GM23248 (cell line): ENCODE measurements around the gene DDX60. TPM values are rescaled to one million over a fixed set of nuclear protein-coding genes. Genes with fewer than 3 reads are reported as not detected.
"Not testable (repeated sequence)": the region's sequence is repeated elsewhere in the genome, so short reads cannot be mapped to it uniquely, and the experiment has no call there.

Experiments used
- DNase-seq: peaks from one replicate; pipeline ENCODE4 v3.0.0-alpha.2; 2015
- H2AFZ ChIP-seq: fragments of 200-600 bp; sonication (generic); 2 replicates; pipeline ENCODE4 v1.6.1; 2016; ENCODE audit warnings: antibody characterized with exemption
- H3F3A ChIP-seq: fragments of 200-600 bp; sonication (generic); 2 replicates; pipeline ENCODE4 v1.6.1; 2016; ENCODE audit warnings: mild to moderate bottlenecking, antibody characterized with exemption, mixed run types; ENCODE audit not compliant: insufficient read depth
- H3K27ac ChIP-seq: fragments of 200-600 bp; sonication (generic); 2 replicates; pipeline ENCODE4 v1.5.1; 2016; ENCODE audit warnings: mild to moderate bottlenecking
- H3K27me3 ChIP-seq: fragments of 200-600 bp; sonication (generic); replicated peaks from 2 replicates; pipeline ENCODE4 v1.6.1; 2016; ENCODE audit warnings: mild to moderate bottlenecking; ENCODE audit not compliant: insufficient read depth
- H3K36me3 ChIP-seq: fragments of 200-600 bp; sonication (generic); 2 replicates; pipeline ENCODE4 v1.6.1; 2016; ENCODE audit warnings: low read depth, mild to moderate bottlenecking
- H3K4me1 ChIP-seq: fragments of 200-600 bp; sonication (generic); 2 replicates; pipeline ENCODE4 v1.6.1; 2016; ENCODE audit warnings: mild to moderate bottlenecking; ENCODE audit not compliant: insufficient read depth
- H3K4me2 ChIP-seq: fragments of 200-600 bp; sonication (generic); one replicate; pipeline ENCODE4 v1.6.1; 2016; ENCODE audit warnings: mild to moderate bottlenecking; ENCODE audit not compliant: unreplicated experiment
- H3K4me3 ChIP-seq: fragments of 200-600 bp; sonication (generic); 2 replicates; pipeline ENCODE4 v1.5.1; 2016; ENCODE audit warnings: mild to moderate bottlenecking
- H3K79me2 ChIP-seq: fragments of 200-600 bp; sonication (generic); 2 replicates; pipeline ENCODE4 v1.6.1; 2016; ENCODE audit warnings: mild to moderate bottlenecking; ENCODE audit not compliant: insufficient read depth
- H3K9ac ChIP-seq: fragments of 200-600 bp; sonication (generic); 2 replicates; pipeline ENCODE4 v1.6.1; 2016; ENCODE audit warnings: mild to moderate bottlenecking
- H3K9me2 ChIP-seq: fragments of 200-600 bp; sonication (generic); 2 replicates; pipeline ENCODE4 v1.6.1; 2016; ENCODE audit warnings: mixed run types, mild to moderate bottlenecking, moderate library complexity; ENCODE audit not compliant: insufficient read depth
- H3K9me3 ChIP-seq: fragments of 200-600 bp; sonication (generic); one replicate; pipeline ENCODE4 v1.6.1; 2017; ENCODE audit warnings: low read depth
- H4K20me1 ChIP-seq: fragments of 200-600 bp; sonication (generic); 2 replicates; pipeline ENCODE4 v1.6.0; 2016; ENCODE audit not compliant: insufficient read depth
- EZH2 ChIP-seq: fragments of 200-600 bp; sonication (generic); IDR thresholded peaks from 2 replicates; pipeline ENCODE4 v1.6.1; 2018; ENCODE audit warnings: antibody characterized with exemption, mild to moderate bottlenecking; ENCODE audit not compliant: insufficient read depth, poor library complexity, severe bottlenecking
- EZH2phosphoT487 ChIP-seq: fragments of 200-600 bp; sonication (generic); IDR thresholded peaks from 2 replicates; pipeline ENCODE4 v1.6.1; 2018; ENCODE audit warnings: antibody characterized with exemption, moderate library complexity, mild to moderate bottlenecking, low read depth; ENCODE audit not compliant: insufficient read depth
- WGBS, 2 experiments: methylation state at CpG; one replicate each; pipeline ENCODE4 v1.1.6; 2015 to 2017; ENCODE audit warnings: low lambda C conversion rate in 2 of 2, low coverage in 1 of 2; ENCODE audit errors: missing lambda C conversion rate in 2 of 2; 5-methylcytosine and 5-hydroxymethylcytosine counted together
- in situ Hi-C: fragments of 300-500 bp; cut with MboI; formaldehyde crosslinking; loops from 2 replicates; pipeline ENCODE4 v1.15.0; 2020
- polyA plus RNA-seq: library from polyadenylated mRNA; unstranded; fragments of >200 nt; fragmentation: Nextera tagmentation; extraction: Ambion mirVana; gene quantifications from 2 replicates; pipeline ENCODE4 v1.2.1, GENCODE V29; 2016
- total RNA-seq: library from RNA; depleted of rRNA; stranded (reverse); fragments of >200 nt; shearing (Covaris generic); gene quantifications from 2 replicates; pipeline ENCODE4 v1.2.3, GENCODE V29; 2014

The DDX60 gene
- total and polyA plus RNA-seq, 2 experiments from 2014 or later = 1.8 to 7.1 TPM

DNA sequence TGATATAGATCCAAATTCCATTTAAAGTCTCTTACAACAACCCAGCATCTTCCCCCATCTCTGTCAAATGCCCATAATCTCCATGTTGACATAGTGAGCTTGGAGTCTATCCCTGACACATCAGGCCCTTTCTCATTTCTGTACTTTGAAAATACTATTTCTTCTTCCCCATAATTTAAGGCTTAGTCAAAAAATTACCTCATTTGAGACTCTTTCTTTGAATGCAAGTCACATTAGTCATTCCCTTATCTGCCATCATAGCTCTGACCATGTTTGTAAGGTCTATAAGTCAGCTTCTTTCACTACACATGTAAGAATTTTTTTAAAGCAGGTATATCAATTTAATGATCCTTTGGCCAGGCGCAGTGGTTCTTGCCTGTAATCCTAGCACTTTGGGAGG is 99.9 kb downstream of the DDX60 start:
- peak; percentile 74 for DNase-seq
- no peaks in the 10 kb centered on the region for H3K27me3 ChIP-seq
- H4K20me1 ChIP-seq = no peaks in the 10 kb centered on the region
- 76 to 85% methylated on average over 1 of the region's 1 CpG for WGBS, 2 experiments
- no peak overlapping the region for H3K9ac ChIP-seq
- no peaks in the 10 kb centered on the region for H3K9me3 ChIP-seq
- H3K9me2 ChIP-seq = no peaks in the 10 kb centered on the region
- H3K27ac ChIP-seq = no peak overlapping the region
- H3K36me3 ChIP-seq = no peaks in the 10 kb centered on the region; the same call in 1 of the 2 replicates
- TF ChIP-seq EZH2 = no peak
- no peak for TF ChIP-seq EZH2phosphoT487
- H3K4me1 ChIP-seq = peaks cover 21% of the 10 kb centered on the region
- peaks cover 13% of the 10 kb centered on the region for H3F3A ChIP-seq
- in situ Hi-C loops = no loop called here
- H3K79me2 ChIP-seq = no peaks in the 10 kb centered on the region
- H2AFZ ChIP-seq = no peak overlapping the region
- no peak overlapping the region for H3K4me3 ChIP-seq
- no peak overlapping the region for H3K4me2 ChIP-seq

DNA sequence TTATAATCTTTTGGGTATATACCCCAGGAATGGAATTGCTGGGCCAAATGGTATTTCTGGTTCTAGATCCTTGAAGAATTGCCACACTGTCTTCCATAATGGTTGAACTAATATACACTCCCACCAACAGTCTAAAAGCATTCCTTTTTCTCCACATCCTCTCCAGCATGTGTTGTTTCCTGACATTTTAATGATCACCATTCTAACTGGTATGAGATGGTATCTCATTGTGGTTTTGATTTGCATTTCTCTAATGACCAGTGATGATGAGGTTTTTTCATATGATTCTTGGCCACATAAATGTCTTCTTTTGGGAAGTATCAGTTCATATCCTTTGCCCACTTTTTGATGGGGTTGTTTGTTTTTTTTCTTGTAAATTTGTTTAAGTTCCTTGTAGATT is 105.0 kb downstream of the DDX60 start:
- H3F3A ChIP-seq, H3K27me3 ChIP-seq, DNase-seq, H3K9me3 ChIP-seq, H3K27ac ChIP-seq, H3K79me2 ChIP-seq, H3K9ac ChIP-seq, H4K20me1 ChIP-seq, H3K4me2 ChIP-seq, H3K9me2 ChIP-seq, H2AFZ ChIP-seq, H3K4me1 ChIP-seq, H3K36me3 ChIP-seq, in situ Hi-C loops, H3K4me3 ChIP-seq: not testable (repeated sequence)

DNA sequence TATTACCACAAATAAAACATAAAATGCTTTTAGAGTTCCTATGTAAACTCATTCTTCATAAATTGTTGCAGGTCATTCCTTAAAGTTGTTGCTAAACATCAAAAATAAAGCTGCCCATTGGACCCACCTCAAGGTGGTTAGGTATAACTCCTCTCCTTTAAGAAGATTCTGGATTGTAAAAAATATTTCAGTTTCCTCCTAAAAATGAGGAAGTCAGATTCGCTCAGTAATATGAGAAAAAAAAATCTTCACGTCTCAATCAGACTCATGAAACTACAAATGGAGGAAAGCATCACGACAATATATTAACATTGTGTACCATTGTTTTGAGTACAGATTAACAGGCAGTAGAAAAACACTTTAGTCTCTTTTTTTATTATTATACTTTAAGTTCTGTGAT is 105.9 kb downstream of the DDX60 start:
- Histone ChIP-seq H3K9me3 (no peaks in the 10 kb centered on the region), H3K4me2 (no peak overlapping the region), H4K20me1 (no peaks in the 10 kb centered on the region), H3K27me3 (no peaks in the 10 kb centered on the region), H3K9me2 (no peaks in the 10 kb centered on the region), H3K4me1 (no peaks in the 10 kb centered on the region), H3K79me2 (no peaks in the 10 kb centered on the region), H3K36me3 (no peaks in the 10 kb centered on the region; the same call in 1 of the 2 replicates), H3K4me3 (no peak overlapping the region), H2AFZ (no peak overlapping the region), H3K27ac (no peak overlapping the region), H3K9ac (no peak overlapping the region), H3F3A (no peaks in the 10 kb centered on the region; the same call in 1 of the 2 replicates)
- no peak for TF ChIP-seq EZH2phosphoT487
- no peak for TF ChIP-seq EZH2
- in situ Hi-C loops = no loop called here
- 87 to 96% methylated on average over 3 of the region's 3 CpGs for WGBS, 2 experiments
- no peak for DNase-seq

DNA sequence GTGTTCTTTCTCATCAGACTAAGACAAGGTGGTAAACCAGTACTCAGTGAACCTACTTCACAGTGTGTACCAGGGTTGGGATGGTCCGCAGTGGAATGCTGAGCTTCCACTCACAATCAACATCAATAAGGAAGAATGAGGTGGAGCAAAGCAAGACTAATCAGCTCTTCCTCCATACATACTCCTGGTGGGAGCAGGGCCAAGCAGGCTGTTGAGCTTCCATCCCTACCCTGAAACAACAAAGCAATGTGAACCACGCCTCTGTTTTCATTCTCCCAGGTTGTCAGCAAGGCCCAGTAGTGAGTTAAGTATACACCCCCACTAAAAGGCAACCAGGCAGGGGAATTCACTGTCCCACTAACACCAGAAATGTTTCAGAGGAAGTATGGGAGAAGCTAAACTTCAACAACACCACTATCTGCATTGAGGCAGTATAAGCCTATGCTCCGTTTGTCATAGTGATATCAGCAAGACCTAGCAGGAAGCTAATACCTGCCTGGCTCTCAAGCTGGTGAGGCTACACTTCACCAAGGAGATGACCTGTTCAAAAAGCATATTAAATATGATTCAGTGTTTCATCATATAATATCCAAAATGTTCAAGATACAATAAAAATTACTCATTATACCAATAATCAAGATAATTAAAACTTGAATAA is 109.5 kb downstream of the DDX60 start:
- Histone ChIP-seq H3K36me3 (no peaks in the 10 kb centered on the region), H3F3A (no peaks in the 10 kb centered on the region), H3K27ac (no peak overlapping the region), H3K27me3 (no peaks in the 10 kb centered on the region), H3K4me2 (no peak overlapping the region), H3K9me2 (no peaks in the 10 kb centered on the region), H3K4me3 (no peak overlapping the region), H2AFZ (no peak overlapping the region), H3K4me1 (no peaks in the 10 kb centered on the region), H3K9ac (no peak overlapping the region), H3K79me2 (no peaks in the 10 kb centered on the region), H4K20me1 (no peaks in the 10 kb centered on the region), H3K9me3 (no peaks in the 10 kb centered on the region)
- 90 to 93% methylated on average over 3 of the region's 3 CpGs for WGBS, 2 experiments
- TF ChIP-seq EZH2 (no peak), EZH2phosphoT487 (no peak)
- no peak for DNase-seq
- in situ Hi-C loops = no loop called here
